Gastroesophageal sphincter (tissue), 4 donors: ENCODE data around the gene CIB4. TPM values are rescaled to one million over a fixed set of nuclear protein-coding genes. Genes with fewer than 3 reads are reported as not detected.

Experiments used
- ATAC-seq: fragments of 150-250 bp; one replicate; pipeline ENCODE4 v1.9.1; 2016; ENCODE audit warnings: mild to moderate bottlenecking, moderate library complexity
- H3K27ac ChIP-seq, 4 donors: fragments of 200-600 bp; sonication (generic) in 3 of 4; 1 replicate in 3 of 4; 2 replicates in 1 of 4; pipeline ENCODE4 v1.5.1; 2016 to 2019
- H3K27me3 ChIP-seq: fragments of 200-600 bp; sonication (generic); one replicate; pipeline ENCODE4 v1.5.1; 2019
- H3K36me3 ChIP-seq, 2 donors: fragments of 200-600 bp; sonication (generic); one replicate each; pipeline ENCODE4 v1.5.1; 2019; ENCODE audit warnings: control low read depth in 1 of 2
- H3K4me1 ChIP-seq, 3 donors: fragments of 200-600 bp; sonication (generic); 1 replicate in 2 of 3; 2 replicates in 1 of 3; pipeline ENCODE4 v1.5.1; 2016 to 2019; ENCODE audit warnings: control low read depth in 2 of 3
- H3K4me3 ChIP-seq, 2 donors: fragments of 200-600 bp; sonication (generic); one replicate each; pipeline ENCODE4 v1.5.1; 2019; ENCODE audit warnings: mild to moderate bottlenecking in 1 of 2, moderate library complexity in 1 of 2
- H3K9me3 ChIP-seq, 3 donors: fragments of 200-600 bp; sonication (generic); one replicate each; pipeline ENCODE4 v1.5.1; 2017 to 2019; ENCODE audit warnings: control low read depth in 2 of 3
- CTCF ChIP-seq, 4 experiments: fragments of 200-600 bp in 2 of 4; fragments of 450-650 bp in 2 of 4; sonication (generic) in 1 of 4; IDR thresholded peaks; one replicate each; pipeline ENCODE4 v1.5.1; 2017 to 2019; ENCODE audit warnings: antibody characterized with exemption in 4 of 4, mild to moderate bottlenecking in 2 of 4, moderate library complexity in 2 of 4
- EP300 ChIP-seq: sonication (generic); formaldehyde crosslinking; IDR thresholded peaks from one replicate; pipeline ENCODE4 v1.6.1; 2017; ENCODE audit warnings: antibody characterized with exemption, mild to moderate bottlenecking
- POLR2A ChIP-seq, 2 donors: fragments of 450-650 bp; IDR thresholded peaks; one replicate each; pipeline ENCODE4 v1.6.1; 2017; ENCODE audit warnings: antibody characterized with exemption in 2 of 2, mild to moderate bottlenecking in 2 of 2, moderate library complexity in 1 of 2
- POLR2AphosphoS5 ChIP-seq: sonication (generic); formaldehyde crosslinking; IDR thresholded peaks from one replicate; pipeline ENCODE4 v1.6.1; 2017; ENCODE audit warnings: antibody characterized with exemption
- WGBS, 2 donors: methylation state at CpG; one replicate each; pipeline ENCODE4 v1.1.5; 2018; ENCODE audit warnings: low coverage in 1 of 2; 5-methylcytosine and 5-hydroxymethylcytosine counted together
- total RNA-seq, 4 donors: library from RNA; depleted of rRNA; stranded (reverse); fragments of >200 nt; gene quantifications; one replicate each; pipeline ENCODE4 v1.1.0, GENCODE V29; 2016

The CIB4 gene
- total RNA-seq, 4 donors from 2014 or later = not detected

- H3K27ac ChIP-seq = no peak overlapping the region
- no peak for ATAC-seq
- H3K27me3 ChIP-seq = peaks cover 49% of the 10 kb centered on the region
- no peak overlapping the region for H3K4me3 ChIP-seq
- WGBS, 2 donors = 33 to 45% methylated on average over 4 of the region's 4 CpGs
- TF ChIP-seq CTCF (IDR thresholded peaks at IDR 0.05) (no peak), EP300 (no peak), POLR2A (IDR thresholded peaks at IDR 0.05) (no peak), POLR2AphosphoS5 (no peak)
- H3K36me3 ChIP-seq = no peaks in the 10 kb centered on the region
- H3K9me3 ChIP-seq = no peaks in the 10 kb centered on the region
- no peaks in the 10 kb centered on the region for H3K4me1 ChIP-seq
Measured at GRCh38 chr2:26598996-26599373, 42.2 kb downstream of the CIB4 start.

GRCh38 chr2:26598336-26598995, 42.7 kb downstream of the CIB4 start:
- no peak overlapping the region for H3K27ac ChIP-seq
- H3K4me1 ChIP-seq = no peaks in the 10 kb centered on the region
- no peaks in the 10 kb centered on the region for H3K36me3 ChIP-seq
- H3K9me3 ChIP-seq = no peaks in the 10 kb centered on the region
- H3K27me3 ChIP-seq = peaks cover 52% of the 10 kb centered on the region
- no peak for TF ChIP-seq POLR2A (IDR thresholded peaks at IDR 0.05)
- TF ChIP-seq EP300 = no peak
- TF ChIP-seq POLR2AphosphoS5 = no peak
- TF ChIP-seq CTCF (IDR thresholded peaks at IDR 0.05) = no peak
- ATAC-seq = no peak
- no peak overlapping the region for H3K4me3 ChIP-seq
- 62% methylated on average over 10 of the region's 13 CpGs; no CpG with 5 or more reads in 1 of the 2 donors for WGBS, 2 donors

GRCh38 chr2:26597197-26597596, 44.0 kb downstream of the CIB4 start:
- no peak overlapping the region for H3K27ac ChIP-seq
- no peak overlapping the region for H3K4me3 ChIP-seq
- H3K9me3 ChIP-seq = no peaks in the 10 kb centered on the region
- no peaks in the 10 kb centered on the region for H3K36me3 ChIP-seq
- WGBS, 2 donors = 76 to 86% methylated on average over 2 of the region's 2 CpGs
- TF ChIP-seq CTCF (IDR thresholded peaks at IDR 0.05) (no peak), POLR2AphosphoS5 (no peak), EP300 (no peak), POLR2A (IDR thresholded peaks at IDR 0.05) (no peak)
- H3K27me3 ChIP-seq = peaks cover 52% of the 10 kb centered on the region
- no peak for ATAC-seq
- no peaks in the 10 kb centered on the region for H3K4me1 ChIP-seq

GRCh38 chr2:26595146-26595545, 46.0 kb downstream of the CIB4 start:
- Histone ChIP-seq H3K4me1 (no peaks in the 10 kb centered on the region), H3K27ac (no peak overlapping the region), H3K27me3 (peaks cover 36% of the 10 kb centered on the region), H3K4me3 (no peak overlapping the region), H3K9me3 (no peaks in the 10 kb centered on the region), H3K36me3 (no peaks in the 10 kb centered on the region)
- TF ChIP-seq EP300 (no peak), CTCF (IDR thresholded peaks at IDR 0.05) (no peak), POLR2AphosphoS5 (no peak), POLR2A (IDR thresholded peaks at IDR 0.05) (no peak)
- ATAC-seq = no peak
- WGBS, 2 donors = 73% methylated on average over 3 of the region's 7 CpGs; no CpG with 5 or more reads in 1 of the 2 donors
